ENCODE measurements around the gene OTUB2. TPM values are rescaled to one million over a fixed set of nuclear protein-coding genes. Genes with fewer than 3 reads are reported as not detected.
A peak's percentile ranks its signal among the peaks of the same experiment; 100 is the strongest.

OTUB2 gene
- total and polyA plus RNA-seq, 4 donors, result 0.28 to 0.92 (median 0.63) TPM

DNA sequence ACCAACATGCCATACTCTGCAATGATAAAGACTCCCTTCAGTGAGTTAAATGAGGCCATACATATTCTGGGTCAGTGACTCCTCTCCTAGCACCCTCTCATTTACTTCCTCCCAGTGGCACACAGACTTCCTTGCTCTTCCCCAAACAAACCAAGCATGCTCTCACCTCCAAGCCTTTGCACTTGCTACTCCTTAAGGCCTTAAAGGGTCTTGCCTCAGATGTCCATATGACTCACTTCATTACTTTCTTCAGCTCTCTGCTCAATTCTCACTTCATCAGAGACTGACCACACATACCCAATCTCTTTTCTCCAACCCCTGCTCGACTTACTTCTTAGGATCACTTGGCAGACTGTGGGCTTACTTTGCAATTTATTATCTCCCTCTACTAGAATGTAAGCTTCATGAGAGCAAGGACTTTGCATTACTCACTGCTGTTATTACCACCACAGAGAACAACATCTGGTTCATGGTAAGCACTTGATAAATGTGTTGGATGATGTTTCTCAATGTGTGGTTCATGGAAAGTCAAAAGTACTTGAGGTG, 32.1 kb downstream of the OTUB2 start:
- peaks cover 9 to 50% (median 36%) of the 10 kb centered on the region in 4 donors for H3K36me3 ChIP-seq (ENCODE audit: control insufficient read depth in 4 of 4, insufficient read depth in 3 of 4, low read depth in 1 of 4, low read length in 3 of 4)
- peaks cover 15 to 42% (median 37%) of the 10 kb centered on the region in 4 donors for H3K4me1 ChIP-seq (ENCODE audit: control insufficient read depth in 4 of 4, insufficient read depth in 4 of 4, low read length in 3 of 4)
- no peaks in the 10 kb centered on the region for H3K27me3 ChIP-seq (ENCODE audit: control insufficient read depth in 4 of 4, insufficient read depth in 4 of 4, low read length in 3 of 4)
- H3K27ac ChIP-seq (ENCODE audit: low read depth in 1 of 2, low read length in 2 of 2), result peak overlapping the region; percentile 36 to 61
- TF ChIP-seq, protein P1, sequence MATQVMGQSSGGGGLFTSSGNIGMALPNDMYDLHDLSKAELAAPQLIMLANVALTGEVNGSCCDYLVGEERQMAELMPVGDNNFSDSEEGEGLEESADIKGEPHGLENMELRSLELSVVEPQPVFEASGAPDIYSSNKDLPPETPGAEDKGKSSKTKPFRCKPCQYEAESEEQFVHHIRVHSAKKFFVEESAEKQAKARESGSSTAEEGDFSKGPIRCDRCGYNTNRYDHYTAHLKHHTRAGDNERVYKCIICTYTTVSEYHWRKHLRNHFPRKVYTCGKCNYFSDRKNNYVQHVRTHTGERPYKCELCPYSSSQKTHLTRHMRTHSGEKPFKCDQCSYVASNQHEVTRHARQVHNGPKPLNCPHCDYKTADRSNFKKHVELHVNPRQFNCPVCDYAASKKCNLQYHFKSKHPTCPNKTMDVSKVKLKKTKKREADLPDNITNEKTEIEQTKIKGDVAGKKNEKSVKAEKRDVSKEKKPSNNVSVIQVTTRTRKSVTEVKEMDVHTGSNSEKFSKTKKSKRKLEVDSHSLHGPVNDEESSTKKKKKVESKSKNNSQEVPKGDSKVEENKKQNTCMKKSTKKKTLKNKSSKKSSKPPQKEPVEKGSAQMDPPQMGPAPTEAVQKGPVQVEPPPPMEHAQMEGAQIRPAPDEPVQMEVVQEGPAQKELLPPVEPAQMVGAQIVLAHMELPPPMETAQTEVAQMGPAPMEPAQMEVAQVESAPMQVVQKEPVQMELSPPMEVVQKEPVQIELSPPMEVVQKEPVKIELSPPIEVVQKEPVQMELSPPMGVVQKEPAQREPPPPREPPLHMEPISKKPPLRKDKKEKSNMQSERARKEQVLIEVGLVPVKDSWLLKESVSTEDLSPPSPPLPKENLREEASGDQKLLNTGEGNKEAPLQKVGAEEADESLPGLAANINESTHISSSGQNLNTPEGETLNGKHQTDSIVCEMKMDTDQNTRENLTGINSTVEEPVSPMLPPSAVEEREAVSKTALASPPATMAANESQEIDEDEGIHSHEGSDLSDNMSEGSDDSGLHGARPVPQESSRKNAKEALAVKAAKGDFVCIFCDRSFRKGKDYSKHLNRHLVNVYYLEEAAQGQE (IDR thresholded peaks at IDR 0.05), result no peak
- TF ChIP-seq HNF4A (conservative IDR thresholded peaks at IDR 0.05) (no peak), SP1 (IDR thresholded peaks at IDR 0.05) (no peak), NR2F2 (IDR thresholded peaks at IDR 0.05) (no peak)
- no peaks in the 10 kb centered on the region for H3K9me3 ChIP-seq (ENCODE audit: control insufficient read depth in 4 of 4, low read length in 3 of 4)
- DNase-seq (ENCODE audit: low spot score), result no peak
- H3K9ac ChIP-seq (ENCODE audit: low read depth in 1 of 2, low read length in 2 of 2), result no peak overlapping the region
- H3K4me3 ChIP-seq (ENCODE audit: low read depth in 1 of 3, low read length in 3 of 3), result peak overlapping the region in 1 of 3 donors; percentile 24
- 18% methylated on average over 1 of the region's 1 CpG for WGBS

- no peak for DNase-seq (ENCODE audit: low spot score)
- Histone ChIP-seq H3K36me3 (ENCODE audit: control insufficient read depth in 4 of 4, insufficient read depth in 3 of 4, low read depth in 1 of 4, low read length in 3 of 4) (peaks cover 9 to 50% (median 36%) of the 10 kb centered on the region in 4 donors), H3K4me3 (ENCODE audit: low read depth in 1 of 3, low read length in 3 of 3) (no peak overlapping the region), H3K9ac (ENCODE audit: low read depth in 1 of 2, low read length in 2 of 2) (no peak overlapping the region), H3K27me3 (ENCODE audit: control insufficient read depth in 4 of 4, insufficient read depth in 4 of 4, low read length in 3 of 4) (no peaks in the 10 kb centered on the region), H3K9me3 (ENCODE audit: control insufficient read depth in 4 of 4, low read length in 3 of 4) (no peaks in the 10 kb centered on the region), H3K4me1 (ENCODE audit: control insufficient read depth in 4 of 4, insufficient read depth in 4 of 4, low read length in 3 of 4) (peaks cover 18 to 42% (median 37%) of the 10 kb centered on the region in 4 donors), H3K27ac (ENCODE audit: low read depth in 1 of 2, low read length in 2 of 2) (peak overlapping the region; percentile 61 to 68)
- 32% methylated on average over 5 of the region's 5 CpGs for WGBS
- peak; percentile 54 for TF ChIP-seq YY1 (IDR thresholded peaks at IDR 0.05)
- no peak for TF ChIP-seq ATF3 (IDR thresholded peaks at IDR 0.05)
- no peak for TF ChIP-seq CTCF (IDR thresholded peaks at IDR 0.05; ENCODE audit: low read depth, low read length, missing input control)
- peak in 1 of 2 donors; percentile 56 for TF ChIP-seq GABPA (IDR thresholded peaks at IDR 0.05 in 1 of 2, conservative IDR thresholded peaks at IDR 0.05 in 1 of 2)
- peak; percentile 79 for TF ChIP-seq SP1 (IDR thresholded peaks at IDR 0.05)
- TF ChIP-seq, protein P2, sequence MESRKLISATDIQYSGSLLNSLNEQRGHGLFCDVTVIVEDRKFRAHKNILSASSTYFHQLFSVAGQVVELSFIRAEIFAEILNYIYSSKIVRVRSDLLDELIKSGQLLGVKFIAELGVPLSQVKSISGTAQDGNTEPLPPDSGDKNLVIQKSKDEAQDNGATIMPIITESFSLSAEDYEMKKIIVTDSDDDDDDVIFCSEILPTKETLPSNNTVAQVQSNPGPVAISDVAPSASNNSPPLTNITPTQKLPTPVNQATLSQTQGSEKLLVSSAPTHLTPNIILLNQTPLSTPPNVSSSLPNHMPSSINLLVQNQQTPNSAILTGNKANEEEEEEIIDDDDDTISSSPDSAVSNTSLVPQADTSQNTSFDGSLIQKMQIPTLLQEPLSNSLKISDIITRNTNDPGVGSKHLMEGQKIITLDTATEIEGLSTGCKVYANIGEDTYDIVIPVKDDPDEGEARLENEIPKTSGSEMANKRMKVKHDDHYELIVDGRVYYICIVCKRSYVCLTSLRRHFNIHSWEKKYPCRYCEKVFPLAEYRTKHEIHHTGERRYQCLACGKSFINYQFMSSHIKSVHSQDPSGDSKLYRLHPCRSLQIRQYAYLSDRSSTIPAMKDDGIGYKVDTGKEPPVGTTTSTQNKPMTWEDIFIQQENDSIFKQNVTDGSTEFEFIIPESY (IDR thresholded peaks at IDR 0.05), result no peak
- TF ChIP-seq HNF4G (IDR thresholded peaks at IDR 0.05), result no peak
- TF ChIP-seq RAD21 (IDR thresholded peaks at IDR 0.05), result peak in 1 of 2 donors; percentile 38
- peak; percentile 71 to 87 for TF ChIP-seq RXRA (IDR thresholded peaks at IDR 0.05)
- TF ChIP-seq EGR1 (IDR thresholded peaks at IDR 0.05; ENCODE audit: low read depth in 2 of 2), result no peak
- peak in 1 of 2 donors; percentile 39 for TF ChIP-seq JUND (IDR thresholded peaks at IDR 0.05)
- TF ChIP-seq TAF1 (conservative IDR thresholded peaks at IDR 0.05), result no peak
- TF ChIP-seq FOXA2 (IDR thresholded peaks at IDR 0.05), result peak; percentile 94
- TF ChIP-seq, protein P1 (IDR thresholded peaks at IDR 0.05), result peak; percentile 81
- TF ChIP-seq, protein P3, sequence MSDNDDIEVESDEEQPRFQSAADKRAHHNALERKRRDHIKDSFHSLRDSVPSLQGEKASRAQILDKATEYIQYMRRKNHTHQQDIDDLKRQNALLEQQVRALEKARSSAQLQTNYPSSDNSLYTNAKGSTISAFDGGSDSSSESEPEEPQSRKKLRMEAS (IDR thresholded peaks at IDR 0.05), result peak; percentile 46
- peak; percentile 65 for TF ChIP-seq FOXA1 (IDR thresholded peaks at IDR 0.05)
- TF ChIP-seq HNF4A (conservative IDR thresholded peaks at IDR 0.05), result peak; percentile 61 to 85
- TF ChIP-seq NR2F2 (IDR thresholded peaks at IDR 0.05), result no peak
These were observed 32.6 kb downstream of the OTUB2 start for GRCh38 chr14:94058674-94059138.
